ENCODE results near the gene SERPINB8. TPM values are rescaled to one million over a fixed set of nuclear protein-coding genes. Genes with fewer than 3 reads are reported as not detected.
A peak's percentile ranks its signal among the peaks of the same experiment; 100 is the strongest.

SERPINB8 gene
- total RNA-seq, 2 donors from 2014 or later, result 10.3 to 28.4 TPM

DNA sequence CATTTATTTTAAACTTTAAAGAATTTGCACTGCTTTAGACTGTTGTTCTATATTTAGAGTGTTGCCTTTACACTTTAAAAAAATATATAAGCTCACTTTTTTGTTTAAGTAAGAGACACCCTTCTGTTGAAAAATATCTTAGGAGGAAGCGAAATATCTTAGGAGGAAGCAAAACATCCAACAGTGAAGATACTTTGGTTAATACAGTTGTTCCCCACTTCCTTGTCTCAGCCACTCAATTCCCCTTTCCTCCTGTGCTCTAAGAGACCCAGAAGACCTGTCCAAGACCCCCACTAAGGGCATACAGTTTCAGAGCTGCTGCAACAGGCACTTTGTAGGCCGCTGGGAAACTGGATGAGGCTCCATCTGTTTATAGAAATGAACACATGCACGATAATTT lies 5.7 kb downstream of the SERPINB8 start:
- H3K36me3 ChIP-seq, result no peaks in the 10 kb centered on the region
- H3K4me1 ChIP-seq (ENCODE audit: control insufficient read depth in 1 of 2, low read depth in 2 of 2), result peaks cover 8 to 24% of the 10 kb centered on the region in 2 donors
- no peak overlapping the region for H3K27ac ChIP-seq
- TF ChIP-seq, protein P1, sequence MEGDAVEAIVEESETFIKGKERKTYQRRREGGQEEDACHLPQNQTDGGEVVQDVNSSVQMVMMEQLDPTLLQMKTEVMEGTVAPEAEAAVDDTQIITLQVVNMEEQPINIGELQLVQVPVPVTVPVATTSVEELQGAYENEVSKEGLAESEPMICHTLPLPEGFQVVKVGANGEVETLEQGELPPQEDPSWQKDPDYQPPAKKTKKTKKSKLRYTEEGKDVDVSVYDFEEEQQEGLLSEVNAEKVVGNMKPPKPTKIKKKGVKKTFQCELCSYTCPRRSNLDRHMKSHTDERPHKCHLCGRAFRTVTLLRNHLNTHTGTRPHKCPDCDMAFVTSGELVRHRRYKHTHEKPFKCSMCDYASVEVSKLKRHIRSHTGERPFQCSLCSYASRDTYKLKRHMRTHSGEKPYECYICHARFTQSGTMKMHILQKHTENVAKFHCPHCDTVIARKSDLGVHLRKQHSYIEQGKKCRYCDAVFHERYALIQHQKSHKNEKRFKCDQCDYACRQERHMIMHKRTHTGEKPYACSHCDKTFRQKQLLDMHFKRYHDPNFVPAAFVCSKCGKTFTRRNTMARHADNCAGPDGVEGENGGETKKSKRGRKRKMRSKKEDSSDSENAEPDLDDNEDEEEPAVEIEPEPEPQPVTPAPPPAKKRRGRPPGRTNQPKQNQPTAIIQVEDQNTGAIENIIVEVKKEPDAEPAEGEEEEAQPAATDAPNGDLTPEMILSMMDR (IDR thresholded peaks at IDR 0.05), result no peak
- no peak for DNase-seq (ENCODE audit: low spot score)
- H3K9me3 ChIP-seq, result no peaks in the 10 kb centered on the region
- H3K4me3 ChIP-seq, result no peak overlapping the region
- no peaks in the 10 kb centered on the region for H3K27me3 ChIP-seq (replicated peaks; ENCODE audit: insufficient read depth)
- no peak for ATAC-seq (ENCODE audit: insufficient number of reproducible peaks, low FRiP score, low read depth)

DNA sequence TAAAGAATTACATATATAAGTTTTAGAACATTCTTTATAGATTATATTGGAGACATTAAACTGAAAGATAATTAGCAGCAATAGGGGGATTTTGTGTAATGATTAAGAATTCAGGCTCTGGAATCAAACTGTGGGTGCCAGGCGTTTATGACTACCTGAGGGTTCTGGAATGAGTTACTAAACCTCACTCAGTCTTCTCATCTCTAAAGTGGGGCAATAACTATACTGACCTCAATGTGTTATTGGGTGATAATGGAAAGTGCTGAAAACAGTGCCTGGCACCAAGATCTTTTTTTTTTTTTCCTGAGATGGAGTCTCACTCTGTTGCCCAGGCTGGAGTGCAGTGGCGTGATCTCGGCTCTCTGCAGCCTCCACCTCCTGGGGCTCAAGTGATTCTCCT lies 7.2 kb downstream of the SERPINB8 start:
- DNase-seq (ENCODE audit: low spot score) (no peak), ATAC-seq (ENCODE audit: insufficient number of reproducible peaks, low FRiP score, low read depth) (no peak)
- Histone ChIP-seq H3K9me3 (no peaks in the 10 kb centered on the region), H3K4me1 (ENCODE audit: control insufficient read depth in 1 of 2, low read depth in 2 of 2) (peaks cover 4 to 15% of the 10 kb centered on the region in 2 donors), H3K27ac (no peak overlapping the region), H3K36me3 (peaks cover 6% of the 10 kb centered on the region), H3K27me3 (replicated peaks; ENCODE audit: insufficient read depth) (no peaks in the 10 kb centered on the region), H3K4me3 (no peak overlapping the region)
- TF ChIP-seq, protein P1 (IDR thresholded peaks at IDR 0.05), result no peak

DNA sequence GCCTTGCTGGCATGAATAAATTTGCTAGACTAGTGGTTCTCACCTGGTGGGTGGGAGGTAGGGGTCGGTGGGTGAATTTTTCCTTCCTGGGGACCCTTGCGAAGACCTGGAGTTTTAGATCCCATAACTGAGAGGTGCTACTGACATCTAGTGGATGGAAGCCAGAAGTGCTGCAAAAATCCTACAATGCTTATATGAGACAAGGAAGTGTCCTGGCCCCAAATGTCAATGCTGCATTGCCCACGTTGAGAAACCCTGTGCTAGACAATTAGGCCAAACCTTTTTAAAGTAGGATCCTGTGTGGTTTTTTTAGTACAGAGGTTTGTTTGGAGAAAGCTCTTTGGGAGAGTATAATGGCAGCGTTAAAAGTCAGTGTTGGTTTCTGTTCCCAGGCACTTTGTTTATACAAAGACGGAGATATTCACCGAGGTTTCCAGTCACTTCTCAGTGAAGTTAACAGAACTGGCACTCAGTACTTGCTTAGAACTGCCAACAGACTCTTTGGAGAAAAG lies 9.6 kb downstream of the SERPINB8 start:
- ATAC-seq (ENCODE audit: insufficient number of reproducible peaks, low FRiP score, low read depth) (peak; percentile 63), DNase-seq (ENCODE audit: low spot score) (no peak)
- Histone ChIP-seq H3K4me1 (ENCODE audit: control insufficient read depth in 1 of 2, low read depth in 2 of 2) (peaks cover 4 to 15% of the 10 kb centered on the region in 2 donors), H3K36me3 (peaks cover 17% of the 10 kb centered on the region), H3K27me3 (replicated peaks; ENCODE audit: insufficient read depth) (no peaks in the 10 kb centered on the region), H3K4me3 (peak overlapping the region; percentile 65), H3K9me3 (no peaks in the 10 kb centered on the region), H3K27ac (peak overlapping the region; percentile 46 to 68)
- TF ChIP-seq, protein P1 (IDR thresholded peaks at IDR 0.05), result peak; percentile 75

DNA sequence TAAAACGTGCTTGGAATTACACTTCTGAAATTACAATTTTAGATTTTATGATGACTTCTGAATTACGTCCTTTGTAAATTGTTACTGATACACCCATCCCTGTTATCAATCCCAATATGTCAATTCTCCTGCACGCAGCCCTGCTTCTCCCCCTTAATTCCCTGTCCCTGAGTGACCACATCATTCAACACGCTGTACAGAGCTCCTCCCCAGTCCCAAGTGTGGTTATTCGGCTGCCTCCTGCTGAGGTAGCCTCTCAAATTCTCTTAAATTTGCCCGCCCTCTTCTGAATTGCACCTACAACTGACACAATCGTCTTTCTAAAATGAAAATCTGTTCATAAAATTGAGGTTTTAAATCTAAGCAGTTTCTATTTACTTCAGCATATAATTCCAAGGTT lies 10.1 kb downstream of the SERPINB8 start:
- TF ChIP-seq, protein P1 (IDR thresholded peaks at IDR 0.05), result no peak
- no peaks in the 10 kb centered on the region for H3K9me3 ChIP-seq
- ATAC-seq (ENCODE audit: insufficient number of reproducible peaks, low FRiP score, low read depth) (no peak), DNase-seq (ENCODE audit: low spot score) (no peak)
- H3K27me3 ChIP-seq (replicated peaks; ENCODE audit: insufficient read depth), result no peaks in the 10 kb centered on the region
- H3K4me3 ChIP-seq, result peak overlapping the region; percentile 65
- H3K4me1 ChIP-seq (ENCODE audit: control insufficient read depth in 1 of 2, low read depth in 2 of 2), result peaks cover 4 to 15% of the 10 kb centered on the region in 2 donors
- H3K36me3 ChIP-seq, result peaks cover 17% of the 10 kb centered on the region
- H3K27ac ChIP-seq, result peak overlapping the region; percentile 46 to 68

DNA sequence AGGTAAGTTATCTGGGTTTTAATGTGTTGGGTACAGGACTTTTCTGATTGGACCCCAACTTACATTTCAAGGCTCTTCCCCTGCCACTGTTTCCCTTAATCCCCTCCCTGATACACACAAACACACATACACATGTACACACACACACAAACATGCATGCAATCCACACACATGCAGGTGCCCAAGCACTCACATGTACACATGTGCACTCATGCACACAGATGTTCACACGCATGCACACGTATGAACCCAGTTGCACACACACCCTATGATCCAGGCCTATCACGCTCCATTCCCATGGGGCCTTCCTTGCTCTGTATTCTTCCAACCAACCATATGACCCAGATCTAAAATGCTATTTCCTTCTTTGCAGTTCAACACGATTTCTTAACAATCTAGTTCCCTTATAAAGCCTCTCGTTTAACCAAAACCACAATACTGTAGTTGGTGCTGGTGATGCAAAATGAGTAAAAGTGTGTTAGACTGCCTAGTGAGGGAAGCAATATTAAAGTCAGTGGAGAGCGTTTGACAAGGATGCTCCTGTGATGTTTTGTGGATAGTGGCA lies 11.1 kb downstream of the SERPINB8 start:
- ATAC-seq (ENCODE audit: insufficient number of reproducible peaks, low FRiP score, low read depth), result no peak
- no peak overlapping the region for H3K27ac ChIP-seq
- H3K36me3 ChIP-seq, result peaks cover 17% of the 10 kb centered on the region
- H3K4me1 ChIP-seq (ENCODE audit: control insufficient read depth in 1 of 2, low read depth in 2 of 2), result peaks cover 4 to 15% of the 10 kb centered on the region in 2 donors
- no peak for DNase-seq (ENCODE audit: low spot score)
- H3K4me3 ChIP-seq, result no peak overlapping the region
- no peaks in the 10 kb centered on the region for H3K9me3 ChIP-seq
- TF ChIP-seq, protein P1 (IDR thresholded peaks at IDR 0.05), result no peak
- H3K27me3 ChIP-seq (replicated peaks; ENCODE audit: insufficient read depth), result no peaks in the 10 kb centered on the region
